DMS153 treated with DMSO at 0.1 percent for 48 hours (cell line): ENCODE measurements around the gene RELCH.

Source experiments
- DNase-seq: peaks from one replicate; lab custom pipeline; 2025; ENCODE audit not compliant: unreplicated experiment; lab: John Stamatoyannopoulos, UW

Gene RELCH

GRCh38 chr18:62323483-62324180 is 136.6 kb downstream of the RELCH start:
- no peak for DNase-seq

- DNase-seq: no peak
Measured at GRCh38 chr18:62324181-62324828, 137.2 kb downstream of the RELCH start.

GRCh38 chr18:62324917-62325805 is 138.1 kb downstream of the RELCH start, which contains the start of gene TNFRSF11A:
TNFRSF11A (plus strand) TSS chr18:62325310; CDS start chr18:62325353, 43 bp downstream.
- DNase-seq: peak; percentile 15

GRCh38 chr18:62325806-62326645 is 139.0 kb downstream of the RELCH start:
- DNase-seq: no peak

GRCh38 chr18:62326646-62327348 is 139.7 kb downstream of the RELCH start:
- no peak for DNase-seq

- DNase-seq: no peak
Measured at GRCh38 chr18:62327977-62328376, 140.9 kb downstream of the RELCH start.

- DNase-seq: no peak
Measured at GRCh38 chr18:62328586-62329525, 141.8 kb downstream of the RELCH start.

- DNase-seq: peak; percentile 53
Measured at GRCh38 chr18:62329691-62330454, 142.8 kb downstream of the RELCH start.

GRCh38 chr18:62330650-62331049 is 143.6 kb downstream of the RELCH start:
- DNase-seq: no peak

- DNase-seq: no peak
Measured at GRCh38 chr18:62331581-62332356, 144.7 kb downstream of the RELCH start.

GRCh38 chr18:62332431-62332830 is 145.4 kb downstream of the RELCH start:
- no peak for DNase-seq

- no peak for DNase-seq
Measured at GRCh38 chr18:62332964-62333695, 146.1 kb downstream of the RELCH start.

GRCh38 chr18:62334120-62334519 is 147.1 kb downstream of the RELCH start:
- no peak for DNase-seq

GRCh38 chr18:62335494-62335893 is 148.4 kb downstream of the RELCH start:
- DNase-seq: no peak

GRCh38 chr18:62336618-62337017 is 149.6 kb downstream of the RELCH start:
- DNase-seq: no peak

- no peak for DNase-seq
Measured at GRCh38 chr18:62337336-62337735, 150.3 kb downstream of the RELCH start.
